ENCODE measurements around the gene FOCAD.

- TF ChIP-seq, protein P1, sequence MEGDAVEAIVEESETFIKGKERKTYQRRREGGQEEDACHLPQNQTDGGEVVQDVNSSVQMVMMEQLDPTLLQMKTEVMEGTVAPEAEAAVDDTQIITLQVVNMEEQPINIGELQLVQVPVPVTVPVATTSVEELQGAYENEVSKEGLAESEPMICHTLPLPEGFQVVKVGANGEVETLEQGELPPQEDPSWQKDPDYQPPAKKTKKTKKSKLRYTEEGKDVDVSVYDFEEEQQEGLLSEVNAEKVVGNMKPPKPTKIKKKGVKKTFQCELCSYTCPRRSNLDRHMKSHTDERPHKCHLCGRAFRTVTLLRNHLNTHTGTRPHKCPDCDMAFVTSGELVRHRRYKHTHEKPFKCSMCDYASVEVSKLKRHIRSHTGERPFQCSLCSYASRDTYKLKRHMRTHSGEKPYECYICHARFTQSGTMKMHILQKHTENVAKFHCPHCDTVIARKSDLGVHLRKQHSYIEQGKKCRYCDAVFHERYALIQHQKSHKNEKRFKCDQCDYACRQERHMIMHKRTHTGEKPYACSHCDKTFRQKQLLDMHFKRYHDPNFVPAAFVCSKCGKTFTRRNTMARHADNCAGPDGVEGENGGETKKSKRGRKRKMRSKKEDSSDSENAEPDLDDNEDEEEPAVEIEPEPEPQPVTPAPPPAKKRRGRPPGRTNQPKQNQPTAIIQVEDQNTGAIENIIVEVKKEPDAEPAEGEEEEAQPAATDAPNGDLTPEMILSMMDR (conservative IDR thresholded peaks at IDR 0.05 in 1 of 2, IDR thresholded peaks at IDR 0.05 in 1 of 2; ENCODE audit: extremely low read depth in 1 of 2, insufficient read depth in 1 of 2, low read depth in 1 of 2, low read length in 2 of 2) = no peak
- TF ChIP-seq EZH2 (IDR thresholded peaks at IDR 0.05; ENCODE audit: borderline replicate concordance, low read length) = no peak
These were observed 331.9 kb downstream of the FOCAD start for GRCh38 chr9:21015995-21016394.
